Testis (tissue), 2 donors: Measurements from ENCODE around the gene ALDOB.

Experiments
- CTCF ChIP-seq, 3 experiments: fragments of 450-650 bp in 2 of 3; fragments of 200-600 bp in 1 of 3; sonication (generic) in 1 of 3; IDR thresholded peaks; one replicate each; pipeline ENCODE4 v1.5.1; 2016 to 2019; ENCODE audit warnings: antibody characterized with exemption in 3 of 3, mild to moderate bottlenecking in 2 of 3, moderate library complexity in 1 of 3
- POLR2A ChIP-seq: fragments of 450-650 bp; IDR thresholded peaks from one replicate; pipeline ENCODE4 v1.6.1; 2017; ENCODE audit warnings: antibody characterized with exemption, mild to moderate bottlenecking, moderate library complexity

GRCh38 chr9:101480386-101480785 is 44.8 kb upstream of the ALDOB start:
- TF ChIP-seq CTCF (IDR thresholded peaks at IDR 0.05) (no peak), POLR2A (no peak)
